Left lobe of liver (tissue), 2 donors: ENCODE measurements around the gene LAMB2. TPM values are rescaled to one million over a fixed set of nuclear protein-coding genes. Genes with fewer than 3 reads are reported as not detected.

Experiments used
- ATAC-seq: fragments of 200-7000 bp; cut with Tn5 transposase; one replicate; pipeline ENCODE4 v1.9.1; 2020; ENCODE audit warnings: mild to moderate bottlenecking, moderate library complexity
- DNase-seq: peaks from one replicate; pipeline ENCODE4 v3.0.0-alpha.2; 2020; ENCODE audit warnings: low spot score
- total RNA-seq: library from RNA; stranded (reverse); gene quantifications from one replicate; pipeline ENCODE4 v1.2.1, GENCODE V29; 2021
- donor health status: DM: no; HTN: no; CAD: no; lungs with moderate emphysema.
- donor health status: DM: no; HTN: yes; CAD: no.

Gene LAMB2
- total RNA-seq, 1 donor from 2014 or later: 172 TPM

DNA sequence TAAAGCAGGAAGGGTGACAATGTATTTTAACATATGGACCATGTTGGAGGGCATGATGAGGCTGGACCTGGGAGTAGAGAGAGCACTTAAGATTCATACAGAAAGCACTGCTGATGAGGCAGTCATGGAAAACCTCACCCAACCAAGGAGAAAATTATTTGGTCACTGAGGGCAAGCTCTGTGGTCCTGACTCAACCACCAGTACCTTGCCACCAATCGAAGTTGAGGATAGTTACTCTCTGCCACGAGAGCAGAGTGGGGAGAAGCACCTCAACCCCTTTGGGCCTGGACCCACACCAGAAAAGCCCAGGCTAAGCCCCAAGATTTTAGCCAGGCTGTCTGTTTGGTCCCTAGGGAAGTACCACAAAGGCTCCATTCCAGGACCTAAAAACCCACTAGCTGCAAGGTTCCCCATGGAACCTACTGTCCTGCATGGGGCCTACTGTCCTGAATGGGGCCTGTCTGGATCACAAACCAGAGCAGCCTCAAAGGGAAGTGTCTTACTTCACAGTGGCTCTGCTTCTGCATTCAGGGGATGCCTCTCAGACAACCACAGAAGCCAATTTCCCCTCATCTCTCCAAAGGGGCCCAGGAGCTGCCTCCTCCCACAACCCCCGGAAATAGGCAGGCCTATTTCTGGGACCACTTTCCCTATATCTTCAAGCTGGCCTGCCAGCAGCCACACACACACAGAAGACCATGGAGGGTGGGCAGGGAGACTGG, 29.1 kb upstream of the LAMB2 start:
- ATAC-seq: no peak

DNA sequence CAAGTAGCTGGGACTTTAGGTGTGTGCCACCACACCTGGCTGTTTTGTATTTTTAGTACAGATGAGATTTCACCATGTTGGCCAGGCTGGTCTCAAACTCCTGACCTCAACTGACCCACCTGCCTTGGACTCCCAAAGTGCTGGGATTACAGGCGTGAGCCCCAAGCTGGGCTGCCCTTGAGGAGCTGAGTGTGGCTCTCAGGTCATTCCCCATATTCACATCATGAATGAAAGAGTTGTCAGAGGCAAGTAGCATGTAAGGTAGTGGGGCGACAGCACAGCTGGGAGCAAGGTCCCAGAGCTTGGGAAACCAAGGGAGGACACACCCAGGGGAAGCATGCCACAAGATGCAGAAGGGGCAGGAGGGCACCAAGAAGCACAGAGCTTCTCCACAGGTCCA, 28.3 kb upstream of the LAMB2 start:
- DNase-seq (no peak), ATAC-seq (no peak)

More for the DNA sequence above, 29.1 kb upstream of the LAMB2 start:
- no peak for DNase-seq

DNA sequence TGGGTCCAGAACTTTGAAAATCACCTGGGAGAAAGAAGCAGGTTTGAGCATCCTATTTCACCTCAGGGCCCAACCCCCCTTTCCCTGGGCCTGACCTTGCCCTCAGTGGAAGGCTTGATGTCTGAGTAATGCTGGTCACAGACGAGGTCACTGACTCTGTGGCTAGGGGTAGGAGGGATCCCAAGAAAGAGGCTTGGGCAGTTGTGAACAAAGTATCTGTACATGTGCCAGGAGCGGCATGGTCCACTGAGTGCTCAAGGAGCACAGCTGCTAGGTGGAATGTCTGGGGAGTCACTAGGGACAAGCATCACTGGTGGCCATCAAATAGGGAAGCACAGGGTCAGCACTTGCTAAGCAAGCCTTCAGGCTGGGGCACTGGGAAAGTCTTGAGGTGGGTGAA, 25.9 kb upstream of the LAMB2 start:
- ATAC-seq (peak; percentile 9), DNase-seq (no peak)

DNA sequence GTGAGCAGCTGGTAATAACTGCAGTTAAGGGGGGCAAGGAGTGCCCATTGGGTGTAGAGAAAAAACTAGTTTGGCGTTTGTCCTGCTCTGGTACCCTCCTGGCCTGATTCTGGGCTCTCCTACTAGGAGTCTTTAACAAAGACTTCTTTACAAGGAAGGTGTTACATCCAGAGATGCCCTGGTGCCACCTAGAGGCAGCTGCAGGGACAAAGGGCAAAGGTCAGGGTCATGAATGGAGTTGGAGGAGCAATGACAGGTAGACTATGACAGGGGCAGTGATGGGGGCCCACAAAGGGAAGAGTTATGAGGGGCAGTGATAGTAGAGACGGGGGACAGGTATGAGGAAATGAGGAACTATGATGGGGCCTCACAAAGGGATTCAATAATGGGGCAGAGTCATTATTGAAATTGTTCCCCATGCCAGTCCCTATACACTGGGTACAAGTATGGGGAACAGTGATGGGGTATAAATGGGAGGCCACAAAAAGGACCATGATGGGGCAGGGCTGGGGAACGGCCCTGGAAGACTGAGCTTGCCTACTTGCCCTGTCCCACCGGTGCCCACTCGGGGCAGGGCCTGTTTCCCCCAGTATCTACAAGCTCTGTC, 25.4 kb upstream of the LAMB2 start:
- ATAC-seq (peak; percentile 92), DNase-seq (peak; percentile 66)

DNA sequence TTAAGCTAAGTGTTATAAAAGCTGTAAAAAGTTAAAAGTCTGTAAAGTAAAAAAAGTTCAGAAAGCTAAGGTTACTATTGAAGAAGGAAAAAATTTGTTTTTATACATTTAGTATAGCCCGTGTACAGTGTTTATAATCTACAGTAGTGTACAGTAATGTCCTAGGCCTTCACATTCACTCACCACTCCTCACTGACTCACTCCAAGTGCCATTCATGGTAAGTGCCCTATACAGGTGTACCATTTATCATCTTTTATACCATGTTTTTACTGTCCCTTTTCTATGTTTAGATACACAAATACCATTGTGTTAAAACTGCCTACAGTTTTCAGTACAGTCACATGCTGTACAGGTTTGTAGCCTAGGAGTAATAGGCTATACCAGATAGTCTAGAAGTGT, 24.4 kb upstream of the LAMB2 start:
- ATAC-seq: no peak
- DNase-seq: no peak

DNA sequence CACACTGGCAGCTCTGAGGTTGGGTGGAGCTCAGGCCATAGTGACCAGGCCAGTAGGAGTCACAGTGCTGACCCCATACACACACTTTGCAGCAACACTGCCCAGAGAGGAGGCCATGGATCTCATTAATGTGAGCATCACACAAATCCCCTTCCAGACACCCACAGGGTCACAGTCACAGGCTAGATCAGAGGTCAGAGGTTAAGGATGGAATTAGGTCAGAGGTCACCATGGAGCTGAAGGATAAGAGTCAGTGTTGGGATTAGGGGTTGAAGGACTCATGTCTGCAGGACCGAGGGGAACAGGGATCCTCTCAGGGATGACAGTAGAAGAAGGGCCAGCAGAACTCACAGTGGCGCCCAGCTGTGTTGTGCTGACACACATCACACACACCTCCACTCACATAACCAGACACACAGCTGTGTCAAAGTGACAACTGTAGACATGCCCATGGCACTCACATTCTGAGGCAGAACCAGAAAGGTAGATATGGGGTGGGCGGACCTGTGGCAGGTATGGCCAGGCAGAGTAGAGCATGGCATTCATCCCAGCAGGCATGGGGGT, 20.6 kb upstream of the LAMB2 start:
- ATAC-seq (no peak), DNase-seq (no peak)

DNA sequence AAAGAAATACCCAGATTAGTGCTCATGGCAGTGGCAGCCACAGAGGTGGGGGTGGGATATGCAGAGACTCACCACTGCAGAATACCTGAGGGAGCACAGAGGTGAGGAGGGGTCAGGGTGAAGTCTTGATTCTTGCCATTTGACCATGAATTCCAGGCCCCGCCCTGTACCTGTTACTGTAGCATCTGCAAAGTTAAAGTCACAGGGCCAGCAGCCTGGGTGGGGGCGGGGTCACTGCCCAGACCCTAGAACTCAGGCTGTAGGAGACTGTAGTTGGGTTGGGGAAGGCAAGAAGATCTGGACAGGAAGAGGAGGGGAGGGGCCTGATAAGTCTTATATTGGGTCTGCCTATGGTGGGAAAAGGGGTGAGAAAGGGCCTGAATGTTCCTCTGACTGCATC, 18.8 kb upstream of the LAMB2 start:
- DNase-seq (no peak), ATAC-seq (no peak)

DNA sequence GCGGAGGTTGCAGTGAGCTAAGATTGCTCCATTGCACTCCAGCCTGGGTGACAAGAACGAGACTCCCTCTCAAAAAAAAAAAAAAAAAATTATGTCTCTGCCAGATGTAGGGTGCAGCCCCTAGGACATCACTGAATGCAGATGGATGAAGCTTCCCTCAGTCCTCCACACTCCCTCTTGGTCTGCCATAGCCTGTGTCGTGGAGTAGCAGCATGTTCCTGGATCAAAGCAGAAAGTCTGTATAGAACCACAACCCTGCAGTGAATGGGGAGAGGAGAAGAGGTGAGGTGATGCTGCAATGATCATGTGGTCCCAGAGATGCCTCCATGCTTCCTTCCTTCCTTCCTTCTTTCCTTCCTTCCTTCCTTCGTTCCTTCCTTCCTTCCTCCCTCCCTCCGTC, 15.3 kb upstream of the LAMB2 start:
- ATAC-seq (no peak), DNase-seq (no peak)

DNA sequence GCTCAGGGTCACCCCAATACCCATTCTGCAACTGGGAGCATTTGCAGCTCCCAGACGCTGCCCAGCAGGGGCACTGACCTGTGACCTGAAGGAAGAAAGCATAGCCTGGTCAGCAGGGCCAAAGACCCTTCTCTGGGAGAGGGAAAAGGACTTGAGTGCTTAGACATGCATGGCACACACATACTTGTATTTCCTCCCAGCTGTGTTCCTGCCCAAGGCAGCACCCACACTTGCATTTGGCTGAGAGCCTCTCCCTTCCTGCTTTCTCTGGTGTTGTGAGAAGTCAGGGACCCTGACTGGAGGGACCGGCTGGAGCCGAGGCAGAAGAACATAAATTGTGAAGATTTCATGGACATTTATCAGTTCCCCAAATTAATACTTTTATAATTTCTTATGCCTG, 7.2 kb upstream of the LAMB2 start:
- no peak for DNase-seq
- ATAC-seq: no peak

DNA sequence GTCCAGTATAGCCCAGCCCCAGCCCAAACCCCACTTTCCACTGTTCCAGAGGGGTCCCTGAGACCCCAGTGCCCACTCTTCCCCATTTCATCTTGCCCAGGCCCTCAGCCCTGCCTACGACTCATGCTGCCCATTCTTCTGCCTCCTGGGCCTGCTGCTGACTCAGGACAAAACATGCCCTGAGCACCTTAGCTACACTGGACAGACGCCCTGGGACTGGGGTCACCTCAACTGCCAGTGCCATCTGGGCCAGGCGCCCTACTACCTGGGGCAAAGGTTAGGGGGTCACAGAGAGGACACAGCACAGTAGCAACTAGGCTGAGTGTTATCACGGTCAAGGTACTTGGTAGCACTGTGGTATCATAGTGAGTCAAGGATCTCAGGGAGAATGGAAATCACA, 2.6 kb upstream of the LAMB2 start:
- peak; percentile 67 for DNase-seq
- ATAC-seq: peak; percentile 31

DNA sequence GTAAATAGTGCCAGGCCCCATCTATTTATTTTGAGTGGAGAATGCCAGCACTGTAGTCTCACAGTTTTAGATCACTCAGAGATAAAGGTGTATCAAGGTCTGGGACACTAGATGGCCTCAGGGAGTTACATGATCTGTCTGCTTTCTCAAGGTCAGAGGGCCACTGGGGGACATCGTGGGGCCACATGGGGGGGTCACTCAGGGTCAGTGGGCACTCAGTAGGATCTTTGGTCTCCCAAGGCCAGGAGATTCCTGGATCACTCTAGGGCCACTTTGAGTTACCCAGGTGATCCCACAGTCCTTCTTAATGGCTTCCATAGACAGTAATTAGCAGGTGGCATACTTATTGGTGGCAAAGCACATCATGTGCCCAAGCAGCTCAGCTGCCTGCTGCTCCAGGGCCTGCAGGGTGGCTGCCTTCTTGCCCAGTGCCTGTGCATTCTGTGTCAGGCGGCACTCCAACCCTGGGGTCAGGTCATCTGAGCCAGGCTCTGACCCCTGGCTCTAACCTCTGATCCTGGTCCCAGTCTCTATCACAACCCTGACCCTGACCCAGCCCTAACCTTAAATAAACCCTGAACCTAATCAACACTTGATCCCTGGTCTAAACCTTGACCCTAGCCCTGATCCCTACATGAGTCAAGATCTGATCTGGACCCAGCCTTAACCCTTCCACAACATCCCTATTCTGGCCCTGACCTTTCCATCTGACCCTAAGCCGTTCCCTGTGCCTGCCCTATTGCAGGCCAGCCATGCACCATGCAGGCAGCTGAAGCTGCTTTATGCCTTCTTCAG, 1.8 kb upstream of the LAMB2 start:
- ATAC-seq: peak; percentile 70
- peak; percentile 81 for DNase-seq

DNA sequence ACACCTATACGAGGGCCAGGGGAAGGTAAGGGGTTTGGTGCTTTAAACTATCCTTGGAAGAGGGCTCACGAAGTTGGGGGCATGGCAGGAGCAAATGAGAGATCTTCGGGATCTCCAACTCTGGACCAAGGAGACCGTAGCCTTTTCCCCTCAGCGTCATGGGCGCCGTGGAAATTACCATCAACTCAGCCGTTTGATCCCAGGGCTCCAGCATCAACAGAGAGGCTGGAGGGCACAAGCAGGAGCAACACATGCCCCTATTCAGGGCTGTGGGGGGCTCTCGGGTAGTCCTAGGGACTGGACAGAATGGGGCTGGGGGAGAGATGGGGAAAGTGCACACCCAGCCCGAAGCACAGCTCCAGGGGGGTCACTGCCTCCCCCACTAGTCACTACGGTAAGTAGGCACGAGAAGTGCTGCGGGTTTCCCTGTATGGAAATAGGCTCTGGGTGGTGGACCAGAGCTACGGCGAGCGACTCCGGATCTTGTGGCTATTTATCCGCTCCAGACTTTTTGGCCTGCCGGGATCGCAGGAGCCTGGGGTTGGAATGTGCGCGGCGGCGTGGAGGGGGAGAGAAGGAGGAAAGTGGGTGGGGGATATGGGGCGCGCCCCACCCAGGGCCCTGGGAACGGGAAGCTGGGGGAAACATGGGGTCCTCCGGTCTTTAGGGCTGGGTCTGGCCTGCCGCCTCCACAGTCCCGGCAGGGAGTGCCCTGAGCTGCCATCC, 539 bp upstream of the LAMB2 start:
- ATAC-seq (peak; percentile 79), DNase-seq (peak; percentile 87)

DNA sequence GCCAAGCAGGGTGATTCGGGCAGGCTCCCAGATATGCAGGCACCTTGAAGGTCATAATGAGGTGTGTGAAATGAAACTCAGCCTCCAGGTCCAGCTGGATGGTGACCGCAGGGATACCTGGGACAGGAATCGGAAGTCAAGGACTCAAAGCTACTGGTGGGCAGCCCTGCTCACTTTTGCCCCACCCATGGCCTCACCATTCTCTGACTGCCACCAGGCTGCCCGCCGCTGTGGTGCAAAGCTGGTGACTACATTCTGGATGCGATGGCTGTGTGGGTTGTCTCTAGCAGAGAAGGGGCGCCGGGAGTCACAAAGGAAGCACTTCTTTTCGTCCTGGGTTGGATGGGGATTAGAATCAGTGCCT, 795 bp downstream of the LAMB2 start:
- ATAC-seq (no peak), DNase-seq (no peak)

DNA sequence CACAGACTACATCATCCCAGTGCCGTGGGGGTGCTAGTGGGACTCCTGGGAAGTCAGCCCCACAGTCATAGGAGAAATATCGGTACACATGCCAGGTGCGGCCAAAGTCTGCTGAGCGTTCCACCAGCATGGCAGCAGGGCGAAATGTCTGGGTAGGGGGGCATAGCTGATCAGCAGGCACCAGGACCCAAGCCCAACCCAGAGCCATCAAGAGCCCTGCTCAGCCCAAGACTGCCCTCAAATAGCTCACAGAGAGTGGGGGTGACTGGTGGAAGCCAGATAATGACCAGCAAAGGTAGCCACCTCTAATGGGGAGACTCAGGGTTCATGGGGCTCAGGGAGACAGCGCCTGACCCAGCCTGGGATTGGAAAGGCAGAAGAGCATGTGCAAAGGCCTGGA, 1.3 kb downstream of the LAMB2 start:
- no peak for ATAC-seq

DNA sequence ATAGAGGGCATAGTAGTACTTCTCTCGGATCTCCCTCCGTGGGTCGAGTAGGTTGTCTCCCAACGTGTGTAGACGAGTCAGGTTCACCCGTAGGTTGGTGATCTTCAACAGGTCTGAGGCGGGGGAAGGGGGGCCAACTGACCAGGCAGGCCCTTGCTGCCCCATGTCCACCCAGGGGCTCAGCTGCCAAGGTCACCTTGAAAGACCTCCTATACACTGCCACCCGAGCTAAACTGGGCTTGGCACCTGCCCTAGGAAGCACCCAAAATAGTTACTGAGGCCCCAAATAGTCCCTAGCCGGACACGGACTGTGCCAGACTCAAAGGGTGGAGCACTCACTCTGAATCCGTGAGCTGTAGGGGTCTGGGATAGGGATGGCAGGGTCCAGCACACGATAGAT, 1.8 kb downstream of the LAMB2 start:
- no peak for DNase-seq
- no peak for ATAC-seq

More for the DNA sequence above, 1.3 kb downstream of the LAMB2 start:
- no peak for DNase-seq

DNA sequence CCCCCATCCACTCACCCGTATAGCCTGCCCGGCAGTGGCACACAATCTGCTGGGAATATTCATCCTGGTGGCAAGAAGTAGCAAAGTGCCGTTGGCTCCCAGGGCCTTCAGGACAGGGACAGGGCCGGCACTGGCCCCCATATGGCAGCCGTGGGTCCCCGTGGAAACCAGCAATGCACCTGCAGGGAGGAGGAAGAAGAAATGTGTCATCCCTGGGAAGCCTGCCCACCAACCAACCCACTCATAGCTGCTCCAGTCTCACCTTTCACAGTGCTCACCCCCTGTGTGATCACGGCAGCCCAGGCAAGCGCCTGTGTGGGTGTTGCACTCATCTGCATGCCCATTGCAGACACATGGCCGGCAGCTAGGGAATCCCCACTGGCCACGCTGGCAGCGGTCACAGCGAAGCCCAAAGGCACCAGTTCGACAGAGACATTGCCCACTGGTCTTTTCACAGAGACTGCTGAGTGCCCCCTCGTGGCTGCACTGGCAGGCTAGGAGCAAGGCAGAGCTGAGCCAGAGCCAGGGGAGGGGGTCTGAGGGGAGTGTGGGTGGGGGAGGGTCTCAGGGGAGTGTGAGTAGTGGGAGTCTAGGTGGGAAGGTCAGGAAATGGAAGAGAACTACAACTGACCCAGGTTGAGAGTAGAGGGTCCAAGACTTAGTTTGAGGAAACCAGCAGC, 7.7 kb downstream of the LAMB2 start:
- ATAC-seq (no peak), DNase-seq (no peak)

DNA sequence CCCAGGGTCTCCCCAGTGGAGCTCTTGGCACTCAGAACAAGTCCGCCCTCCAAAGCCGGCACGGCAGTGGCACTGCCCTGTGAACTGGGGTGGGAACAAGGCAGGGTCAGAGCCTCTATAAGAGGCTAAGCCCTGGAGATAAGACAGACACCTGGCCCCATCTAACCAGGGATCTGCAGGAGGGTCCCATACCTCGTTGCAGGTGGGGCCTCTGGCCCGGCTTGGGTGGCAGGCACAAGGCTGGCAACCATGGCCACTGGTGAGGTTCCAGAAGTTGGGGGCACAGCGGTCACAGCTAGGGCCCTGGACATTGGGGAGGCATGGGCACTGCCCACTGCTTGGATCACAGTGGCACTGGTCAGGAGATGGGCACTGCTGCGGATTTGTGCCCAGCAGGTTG, 8.6 kb downstream of the LAMB2 start:
- no peak for DNase-seq
- ATAC-seq: no peak

DNA sequence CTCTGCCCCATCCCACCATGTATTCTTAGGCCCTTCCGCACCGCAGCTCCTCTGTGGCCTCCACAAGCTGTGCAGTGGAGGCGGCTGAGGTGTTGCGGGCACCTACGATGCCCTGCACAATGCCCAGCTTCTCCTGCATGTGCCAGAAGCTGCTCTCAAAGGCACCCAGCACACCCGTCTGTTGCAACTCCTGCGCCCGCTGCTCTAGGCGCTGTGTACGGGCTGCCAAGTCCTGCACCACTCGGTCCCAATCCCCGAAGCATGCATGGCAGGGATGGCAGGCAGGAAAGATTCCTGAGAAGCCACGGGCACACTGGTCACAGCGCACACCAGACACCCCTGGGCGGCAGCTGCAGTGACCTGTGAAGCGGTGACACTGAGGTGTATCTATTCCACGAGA, 9.2 kb downstream of the LAMB2 start:
- DNase-seq (no peak), ATAC-seq (no peak)

DNA sequence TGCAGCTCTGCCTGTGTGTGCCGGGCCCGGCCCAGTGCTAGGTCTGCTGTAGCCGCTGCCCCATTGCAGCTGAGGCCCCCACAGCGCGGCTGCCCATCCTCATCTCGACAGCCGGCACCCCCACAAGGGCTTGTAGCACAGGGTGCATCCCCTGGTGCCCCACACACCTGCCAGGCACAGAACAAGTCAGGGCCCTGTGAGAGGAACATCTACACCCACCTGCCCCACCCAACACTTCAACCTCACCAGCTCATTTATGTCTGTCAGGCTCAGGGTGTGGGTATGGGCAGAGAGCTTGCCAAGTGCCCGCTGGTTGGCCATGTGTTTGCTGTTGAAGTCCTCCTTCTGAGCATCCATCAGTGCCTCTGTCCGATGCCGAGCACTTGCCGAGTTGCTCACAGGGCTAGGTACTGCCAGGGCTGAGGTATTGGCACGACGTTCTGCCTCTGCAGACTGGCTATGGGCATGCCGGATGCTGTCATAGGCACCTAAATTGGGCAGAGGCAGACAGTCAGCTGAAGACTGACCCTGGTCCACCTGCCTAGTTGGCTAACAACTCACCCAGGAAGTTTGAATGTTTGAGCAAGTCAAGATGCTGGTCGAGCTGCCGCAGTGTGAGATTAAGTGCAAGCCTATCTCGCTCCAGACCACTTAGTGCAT, 9.8 kb downstream of the LAMB2 start:
- no peak for DNase-seq

DNA sequence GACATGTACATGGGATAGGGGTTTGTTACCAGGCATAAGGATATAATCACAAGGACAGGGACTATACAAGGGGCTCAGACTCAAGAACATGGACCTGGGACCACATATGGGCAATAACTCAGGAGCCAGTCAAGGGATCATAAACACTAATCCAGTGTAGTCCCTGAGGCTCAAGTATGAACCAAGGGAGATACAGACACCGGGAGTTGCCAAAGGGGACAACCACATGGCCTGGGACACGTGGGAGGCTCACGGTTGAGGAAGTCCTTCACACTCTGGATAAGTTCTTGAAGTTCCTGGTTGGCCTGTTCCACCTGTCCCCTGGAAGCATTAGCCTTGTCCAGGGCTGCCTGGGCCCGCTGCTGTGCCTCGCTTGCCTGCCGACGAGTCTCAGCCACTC, 10.4 kb downstream of the LAMB2 start:
- no peak for ATAC-seq

More for the DNA sequence above, 9.8 kb downstream of the LAMB2 start:
- ATAC-seq: no peak

More for the DNA sequence above, 10.4 kb downstream of the LAMB2 start:
- no peak for DNase-seq
